Measurements from ENCODE around the gene DIPK1C. TPM values are rescaled to one million over a fixed set of nuclear protein-coding genes. Genes with fewer than 3 reads are reported as not detected.

Gene DIPK1C
- total and polyA plus RNA-seq, 9 of the 15 experiments (the other 6 are each of a cell fraction or from before 2014, with no cell fraction given): 0.04 to 0.32 (median 0.15) TPM; not detected in 2

- TF ChIP-seq, protein P1, sequence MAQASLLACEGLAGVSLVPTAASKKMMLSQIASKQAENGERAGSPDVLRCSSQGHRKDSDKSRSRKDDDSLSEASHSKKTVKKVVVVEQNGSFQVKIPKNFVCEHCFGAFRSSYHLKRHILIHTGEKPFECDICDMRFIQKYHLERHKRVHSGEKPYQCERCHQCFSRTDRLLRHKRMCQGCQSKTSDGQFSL (CRISPR knock-in tag; IDR thresholded peaks at IDR 0.05): peak; percentile 53; the same call in 1 of the 2 replicates
- TF ChIP-seq, protein P1 (tag; IDR thresholded peaks at IDR 0.05): no peak
- TF ChIP-seq ZNF780A (CRISPR knock-in tag; IDR thresholded peaks at IDR 0.05): no peak
- no peak for TF ChIP-seq TAF7 (tag; IDR thresholded peaks at IDR 0.05)
- TF ChIP-seq, protein P2, sequence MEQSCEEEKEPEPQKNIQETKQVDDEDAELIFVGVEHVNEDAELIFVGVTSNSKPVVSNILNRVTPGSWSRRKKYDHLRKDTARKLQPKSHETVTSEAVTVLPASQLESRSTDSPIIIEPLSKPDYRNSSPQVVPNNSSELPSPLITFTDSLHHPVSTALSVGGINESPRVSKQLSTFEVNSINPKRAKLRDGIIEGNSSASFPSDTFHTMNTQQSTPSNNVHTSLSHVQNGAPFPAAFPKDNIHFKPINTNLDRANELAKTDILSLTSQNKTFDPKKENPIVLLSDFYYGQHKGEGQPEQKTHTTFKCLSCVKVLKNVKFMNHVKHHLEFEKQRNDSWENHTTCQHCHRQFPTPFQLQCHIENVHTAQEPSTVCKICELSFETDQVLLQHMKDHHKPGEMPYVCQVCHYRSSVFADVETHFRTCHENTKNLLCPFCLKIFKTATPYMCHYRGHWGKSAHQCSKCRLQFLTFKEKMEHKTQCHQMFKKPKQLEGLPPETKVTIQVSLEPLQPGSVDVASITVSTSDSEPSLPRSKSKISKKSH (CRISPR knock-in tag; IDR thresholded peaks at IDR 0.05): no peak
- TF ChIP-seq ZNF583 (CRISPR knock-in tag; IDR thresholded peaks at IDR 0.05): no peak
- TF ChIP-seq ZBED1 (IDR thresholded peaks at IDR 0.05): no peak
- no peak for TF ChIP-seq DACH1 (IDR thresholded peaks at IDR 0.05; ENCODE audit: partially characterized antibody)
- TF ChIP-seq ZNF79 (CRISPR knock-in tag; IDR thresholded peaks at IDR 0.05; ENCODE audit: low read depth): no peak
- no peak for TF ChIP-seq DEAF1 (CRISPR knock-in tag; IDR thresholded peaks at IDR 0.05)
- TF ChIP-seq, protein P3, sequence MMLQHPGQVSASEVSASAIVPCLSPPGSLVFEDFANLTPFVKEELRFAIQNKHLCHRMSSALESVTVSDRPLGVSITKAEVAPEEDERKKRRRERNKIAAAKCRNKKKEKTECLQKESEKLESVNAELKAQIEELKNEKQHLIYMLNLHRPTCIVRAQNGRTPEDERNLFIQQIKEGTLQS (IDR thresholded peaks at IDR 0.05): peak; percentile 100
- TF ChIP-seq, protein P3 (CRISPR knock-in tag; conservative IDR thresholded peaks at IDR 0.05): no peak
- TF ChIP-seq TAF9B (IDR thresholded peaks at IDR 0.05; ENCODE audit: partially characterized antibody): no peak
- TF ChIP-seq, protein P4, sequence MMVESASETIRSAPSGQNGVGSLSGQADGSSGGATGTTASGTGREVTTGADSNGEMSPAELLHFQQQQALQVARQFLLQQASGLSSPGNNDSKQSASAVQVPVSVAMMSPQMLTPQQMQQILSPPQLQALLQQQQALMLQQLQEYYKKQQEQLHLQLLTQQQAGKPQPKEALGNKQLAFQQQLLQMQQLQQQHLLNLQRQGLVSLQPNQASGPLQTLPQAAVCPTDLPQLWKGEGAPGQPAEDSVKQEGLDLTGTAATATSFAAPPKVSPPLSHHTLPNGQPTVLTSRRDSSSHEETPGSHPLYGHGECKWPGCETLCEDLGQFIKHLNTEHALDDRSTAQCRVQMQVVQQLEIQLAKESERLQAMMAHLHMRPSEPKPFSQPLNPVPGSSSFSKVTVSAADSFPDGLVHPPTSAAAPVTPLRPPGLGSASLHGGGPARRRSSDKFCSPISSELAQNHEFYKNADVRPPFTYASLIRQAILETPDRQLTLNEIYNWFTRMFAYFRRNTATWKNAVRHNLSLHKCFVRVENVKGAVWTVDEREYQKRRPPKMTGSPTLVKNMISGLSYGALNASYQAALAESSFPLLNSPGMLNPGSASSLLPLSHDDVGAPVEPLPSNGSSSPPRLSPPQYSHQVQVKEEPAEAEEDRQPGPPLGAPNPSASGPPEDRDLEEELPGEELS (CRISPR knock-in tag; IDR thresholded peaks at IDR 0.05; ENCODE audit: borderline replicate concordance): no peak
- TF ChIP-seq PYGO2 (tag; IDR thresholded peaks at IDR 0.05): no peak
- TF ChIP-seq ZNF316 (IDR thresholded peaks at IDR 0.05): no peak
- no peak for TF ChIP-seq ERF (CRISPR knock-in tag; IDR thresholded peaks at IDR 0.05)
- no peak for TF ChIP-seq ZNF75A (CRISPR knock-in tag; IDR thresholded peaks at IDR 0.05)
- TF ChIP-seq ZNF23 (CRISPR knock-in tag; IDR thresholded peaks at IDR 0.05): no peak
- TF ChIP-seq TCF7 (IDR thresholded peaks at IDR 0.05; ENCODE audit: borderline replicate concordance): no peak
- TF ChIP-seq ESRRB (CRISPR knock-in tag; IDR thresholded peaks at IDR 0.05; ENCODE audit: borderline replicate concordance): no peak
- TF ChIP-seq JUNB (CRISPR knock-in tag; conservative IDR thresholded peaks at IDR 0.05): peak; percentile 98
Measured at GRCh38 chr18:74495581-74496507, 38.7 kb upstream of the DIPK1C start, which contains the start of gene CNDP2 (continued).
